K562 (cell line): ENCODE data around the gene PGD. TPM values are rescaled to one million over a fixed set of nuclear protein-coding genes. Genes with fewer than 3 reads are reported as not detected.

Experiments
- ATAC-seq: fragments of 200-7000 bp; cut with Tn5 transposase; 3 replicates; pipeline ENCODE4 v1.9.1; 2020; ENCODE audit warnings: moderate library complexity
- BruUV-seq: library from RNA; stranded (reverse); fragments of 400-500 nt; replicated peaks from 2 replicates; lab custom pipeline; 2021; lab: Mats Ljungman, UMichigan
- CTCF ChIA-PET: fragments of 300-600 bp; formaldehyde crosslinking; extraction: SDS; loops from one replicate; lab custom pipeline; 2021; ENCODE audit warnings: low intra/inter-chr PET ratio; lab: Yijun Ruan, JAX
- POLR2A ChIA-PET: fragments of 300-600, 350-650 bp; sonication (Branson Sonifier 250); formaldehyde crosslinking; extraction: SDS; loops from one replicate; lab custom pipeline; 2021; ENCODE audit warnings: antibody characterized with exemption, inconsistent platforms; lab: Yijun Ruan, JAX
- DNase-seq, 4 experiments: peaks; one replicate each; pipeline versions ENCODE4 v3.0.0 to v3.0.0-alpha.2; 2011 to 2018; ENCODE audit warnings: low spot score in 3 of 4, mixed read lengths in 3 of 4; ENCODE audit errors: extremely low read depth in 1 of 4
- FAIRE-seq: peaks from 2 replicates; lab custom pipeline; 2011; peaks lifted over from hg19 to GRCh38; lab: Jason Lieb, UNC
- H2AFZ ChIP-seq: 2 replicates; pipeline ENCODE4 v1.6.0; 2011; ENCODE audit warnings: low read depth, low read length, control low read depth, inconsistent platforms
- H3K27ac ChIP-seq: fragments of 200-600 bp; 3 replicates; pipeline ENCODE4 v1.8.0; 2011; ENCODE audit warnings: low read depth, mild to moderate bottlenecking, control low read depth, inconsistent platforms, low read length, moderate library complexity, mixed read lengths; ENCODE audit errors: extremely low read depth
- H3K27me3 ChIP-seq, 2 experiments: fragments of 300-600 bp in 1 of 2; 2 replicates in 1 of 2; 3 replicates in 1 of 2; pipeline versions ENCODE4 v1.6.0 to v1.8.0; 2011; ENCODE audit warnings: inconsistent platforms in 2 of 2, low read length in 2 of 2, mild to moderate bottlenecking in 1 of 2, mixed read lengths in 1 of 2, moderate library complexity in 1 of 2; ENCODE audit not compliant: control insufficient read depth in 2 of 2, insufficient read depth in 2 of 2
- H3K36me3 ChIP-seq: fragments of 300-600 bp; 3 replicates; pipeline ENCODE4 v1.8.0; 2011; ENCODE audit warnings: mild to moderate bottlenecking, low read length, inconsistent platforms; ENCODE audit not compliant: control insufficient read depth, insufficient read depth
- H3K4me1 ChIP-seq, 2 experiments: fragments of 200-600 bp in 1 of 2; replicated peaks in 1 of 2; 2 replicates in 1 of 2; 3 replicates in 1 of 2; pipeline versions ENCODE4 v1.5.1 to v1.8.0; 2011; ENCODE audit warnings: inconsistent platforms in 2 of 2, low read length in 2 of 2, mild to moderate bottlenecking in 1 of 2, mixed read lengths in 1 of 2, moderate library complexity in 1 of 2; ENCODE audit not compliant: control insufficient read depth in 2 of 2, insufficient read depth in 2 of 2
- H3K4me2 ChIP-seq: 2 replicates; pipeline ENCODE4 v1.6.1; 2011; ENCODE audit warnings: low read length, control low read depth, inconsistent platforms, mixed read lengths; ENCODE audit not compliant: insufficient read depth
- H3K4me3 ChIP-seq: fragments of 200-600 bp; sonication (generic), shearing (Covaris generic); 2 replicates; pipeline ENCODE4 v1.5.1; 2016; ENCODE audit warnings: control low read depth, inconsistent platforms
- H3K79me2 ChIP-seq: fragments of 200-600 bp; 3 replicates; pipeline ENCODE4 v1.8.0; 2011; ENCODE audit warnings: low read length, inconsistent platforms; ENCODE audit not compliant: control insufficient read depth, insufficient read depth
- H3K9ac ChIP-seq, 2 experiments: 2 replicates each; pipeline versions ENCODE4 v1.6.0 to v1.6.1; 2011; ENCODE audit warnings: low read depth in 2 of 2, low read length in 2 of 2, control low read depth in 1 of 2, inconsistent platforms in 1 of 2, mild to moderate bottlenecking in 1 of 2, mixed read lengths in 1 of 2; ENCODE audit not compliant: insufficient read depth in 1 of 2
- H3K9me1 ChIP-seq: one replicate; pipeline ENCODE4 v1.6.0; 2011; ENCODE audit warnings: inconsistent platforms, mild to moderate bottlenecking, low read length, moderate library complexity; ENCODE audit not compliant: control insufficient read depth, insufficient read depth
- H3K9me3 ChIP-seq: replicated peaks from 2 replicates; pipeline ENCODE4 v1.5.1; 2011; ENCODE audit warnings: low read depth, low read length, inconsistent platforms; ENCODE audit not compliant: control insufficient read depth, insufficient read depth
- H4K20me1 ChIP-seq: replicated peaks from 2 replicates; pipeline ENCODE4 v1.6.1; 2011; ENCODE audit warnings: low read length, inconsistent platforms, mixed read lengths; ENCODE audit not compliant: control insufficient read depth, insufficient read depth
- ADNP ChIP-seq: fragments of 200-800 bp; sonication (Bioruptor generic); IDR thresholded peaks from 2 replicates; pipeline ENCODE4 v1.6.1; 2016; ENCODE audit warnings: missing genetic modification characterization, missing compliant biosample characterization
- CBFB ChIP-seq: sonication (generic); formaldehyde crosslinking; IDR thresholded peaks from 2 replicates; pipeline ENCODE4 v1.4.0; 2020; ENCODE audit warnings: mild to moderate bottlenecking, missing genetic modification reagents
- CREB3L1 ChIP-seq: fragments of 450-650 bp; IDR thresholded peaks from 2 replicates; pipeline ENCODE4 v1.6.1; 2014; ENCODE audit warnings: low read depth, mild to moderate bottlenecking, moderate library complexity, borderline replicate concordance
- KAT7 ChIP-seq: sonication (generic); formaldehyde crosslinking; IDR thresholded peaks from 2 replicates; pipeline ENCODE4 v1.8.0; 2022; ENCODE audit warnings: missing genetic modification reagents, mild to moderate bottlenecking, borderline replicate concordance
- NFIC ChIP-seq: fragments of 450-650 bp; IDR thresholded peaks from 2 replicates; pipeline ENCODE4 v1.6.1; 2017; ENCODE audit warnings: mild to moderate bottlenecking, inconsistent platforms
- RCOR1 ChIP-seq, 2 experiments: IDR thresholded peaks; 2 replicates each; pipeline ENCODE4 v1.6.1; 2012; ENCODE audit warnings: low read depth in 2 of 2, low read length in 2 of 2, borderline replicate concordance in 1 of 2, improper control_type of control experiment in 1 of 2
- SMARCC2 ChIP-seq: fragments of 450-650 bp; IDR thresholded peaks from 2 replicates; pipeline ENCODE4 v1.6.1; 2017; ENCODE audit warnings: antibody characterized with exemption, moderate library complexity, mild to moderate bottlenecking, low read depth
- ZBTB40 ChIP-seq, 2 experiments: fragments of 450-650 bp in 1 of 2; sonication (generic) in 1 of 2; formaldehyde crosslinking in 1 of 2; IDR thresholded peaks; 2 replicates each; pipeline versions ENCODE4 v1.7.1 to v1.9.0; 2016 to 2022; ENCODE audit warnings: inconsistent platforms in 1 of 2, mild to moderate bottlenecking in 1 of 2, missing genetic modification reagents in 1 of 2
- ZFPM2 ChIP-seq: fragments of 250-450 bp; sonication (Bioruptor Pico); IDR thresholded peaks from 2 replicates; pipeline ENCODE4 v1.5.1; 2022; ENCODE audit warnings: mild to moderate bottlenecking
- ZNF133 ChIP-seq: fragments of 250-450 bp; sonication (Bioruptor Pico); IDR thresholded peaks from 2 replicates; pipeline ENCODE4 v1.4.0; 2020; ENCODE audit warnings: mild to moderate bottlenecking
- ZNF77 ChIP-seq: fragments of 250-450 bp; sonication (Bioruptor Pico); IDR thresholded peaks from 2 replicates; pipeline ENCODE4 v1.5.0; 2020
- WGBS: fragments of 100-300 bp; shearing (Covaris generic); methylation state at CpG from one replicate; pipeline ENCODE4 v1.1.6; 2016; ENCODE audit warnings: low coverage, mixed read lengths; ENCODE audit not compliant: insufficient coverage; ENCODE audit errors: missing lambda C conversion rate; 5-methylcytosine and 5-hydroxymethylcytosine counted together
- in situ Hi-C: fragments of 300-500 bp; cut with MboI; formaldehyde crosslinking; loops from 4 replicates; pipeline ENCODE4 v1.15.0; 2018; ENCODE audit warnings: inconsistent platforms, mixed read lengths
- intact Hi-C: fragments of 100-400 bp; cut with micrococcal nuclease; formaldehyde crosslinking; loops from 2 replicates; pipeline ENCODE4 v1.14.2; 2022
- polyA plus RNA-seq, 8 experiments: library from polyadenylated mRNA; depleted of rRNA in 4 of 8; stranded (reverse) in 5 of 8; unstranded in 3 of 8; fragments of >200 nt; fragmentation: Nextera tagmentation in 2 of 8; fragmentation: Illumina TruSeq in 1 of 8; extraction: Ambion mirVana in 2 of 8; extraction: Trizol in 1 of 8; gene quantifications; 2 replicates each; pipeline versions ENCODE4 v1.2.1 to v1.2.3, GENCODE V29; 2011 to 2014; ENCODE audit warnings: inconsistent platforms in 1 of 8, missing spikeins in 1 of 8
- total RNA-seq, 7 experiments: library from RNA; depleted of rRNA in 6 of 7; stranded (reverse); fragments of >200 nt in 6 of 7; fragmentation: Illumina TruSeq in 2 of 7; extraction: Trizol in 2 of 7; gene quantifications; 2 replicates each; pipeline versions ENCODE4 v1.2.1 to v1.2.3, GENCODE V29; 2011 to 2021; ENCODE audit warnings: low replicate concordance in 1 of 7

The PGD gene
- total and polyA plus RNA-seq, 9 of the 15 experiments (the other 6 are each of a cell fraction or from before 2014, with no cell fraction given), result 177 to 542 (median 270) TPM

GRCh38 chr1:10400013-10400412 is 1.1 kb downstream of the PGD start (continued):
- TF ChIP-seq KAT7 (CRISPR knock-in tag), result 0 out of 2 replicates have a peak, but pooled peaks have one; percentile 2

GRCh38 chr1:10401281-10401680 is 2.4 kb downstream of the PGD start:
- 0 out of 2 replicates have a peak overlapping the region, but pooled peaks have one; percentile 66 for H3K4me3 ChIP-seq
- ATAC-seq (no peak), FAIRE-seq (no peak), DNase-seq (no peak)
- CTCF ChIA-PET, result no interaction called here
- no peaks in the 10 kb centered on the region for H3K9me1 ChIP-seq
- no peaks in the 10 kb centered on the region for H3K27me3 ChIP-seq
- H3K79me2 ChIP-seq, result peaks cover 42% of the 10 kb centered on the region
- H3K4me1 ChIP-seq, result peaks cover 21 to 23% of the 10 kb centered on the region in 2 experiments
- POLR2A ChIA-PET, result interaction anchor here (0.6 to 2.7 kb wide), 7 partner anchors 10 to 1117 kb away, joined by 3 to 29 read pairs (median 4); no protein-coding TSS in a partner anchor
- H3K4me2 ChIP-seq, result no peak overlapping the region
- H3K27ac ChIP-seq, result peak overlapping the region; percentile 92; the same call in 2 of the 3 replicates
- in situ Hi-C loops, result no loop called here
- H3K9me3 ChIP-seq, result no peaks in the 10 kb centered on the region
- BruUV-seq, result no TSS peak
- peaks cover 8% of the 10 kb centered on the region; the same call in 1 of the 2 replicates for H4K20me1 ChIP-seq
- H3K36me3 ChIP-seq, result peaks cover 62% of the 10 kb centered on the region
- H3K9ac ChIP-seq, result peak overlapping the region in 1 of 2 experiments; percentile 86; a peak in 1 of 4 replicates
- no peak overlapping the region for H2AFZ ChIP-seq
- WGBS, result 75% methylated on average over 1 of the region's 1 CpG
- intact Hi-C loops, result no loop called here
- TF ChIP-seq ZFPM2 (no peak), SMARCC2 (no peak), ZNF77 (CRISPR knock-in tag) (no peak), CREB3L1 (no peak), CBFB (CRISPR knock-in tag) (no peak), RCOR1 (IDR thresholded peaks at IDR 0.05; ENCODE audit: borderline replicate concordance in 1 of 2, low read depth in 2 of 2, low read length in 2 of 2) (no peak), NFIC (no peak), ZBTB40 (IDR thresholded peaks at IDR 0.05) (no peak), ZBTB40 (CRISPR knock-in tag; IDR thresholded peaks at IDR 0.05) (no peak), ZNF133 (CRISPR knock-in tag) (no peak), ADNP (tag) (no peak)
